SK-N-SH treated with all-trans-retinoic acid at 6 μM for 48 hours (cell line): ENCODE results near the gene ZC3H12C.

Experiments used
- ARNTL ChIP-seq: fragments of 450-650 bp; formaldehyde crosslinking; IDR thresholded peaks from 2 replicates; pipeline ENCODE4 v1.5.0; 2020; ENCODE audit warnings: low read depth, mild to moderate bottlenecking, moderate library complexity, borderline replicate concordance
- GLIS3 ChIP-seq: fragments of 250-450 bp; sonication (Bioruptor Pico); IDR thresholded peaks from 2 replicates; pipeline ENCODE4 v1.5.0; 2020; ENCODE audit warnings: mild to moderate bottlenecking, moderate library complexity
- PPARA ChIP-seq: fragments of 250-450 bp; sonication (Bioruptor Pico); IDR thresholded peaks from 2 replicates; pipeline ENCODE4 v1.5.0; 2020; ENCODE audit warnings: mild to moderate bottlenecking, borderline replicate concordance
- RARB ChIP-seq: fragments of 250-450 bp; sonication (Bioruptor Pico); IDR thresholded peaks from 2 replicates; pipeline ENCODE4 v1.8.0; 2021; ENCODE audit warnings: mild to moderate bottlenecking, moderate library complexity
- TCF4 ChIP-seq: fragments of 250-450 bp; sonication (Bioruptor Pico); IDR thresholded peaks from 2 replicates; pipeline ENCODE4 v1.8.0; 2021; ENCODE audit warnings: mild to moderate bottlenecking, moderate library complexity, borderline replicate concordance
- TOX ChIP-seq: fragments of 250-450 bp; sonication (Bioruptor Pico); IDR thresholded peaks from 2 replicates; pipeline ENCODE4 v1.8.0; 2021; ENCODE audit warnings: mild to moderate bottlenecking, moderate library complexity, borderline replicate concordance
- ZFP3 ChIP-seq: fragments of 250-450 bp; sonication (Bioruptor Pico); IDR thresholded peaks from 2 replicates; pipeline ENCODE4 v1.5.0; 2020; ENCODE audit warnings: mild to moderate bottlenecking, moderate library complexity
- ZNF70 ChIP-seq: fragments of 450-650 bp; formaldehyde crosslinking; IDR thresholded peaks from 2 replicates; pipeline ENCODE4 v1.5.0; 2020; ENCODE audit warnings: mild to moderate bottlenecking, moderate library complexity
- ZNF8 ChIP-seq: fragments of 450-650 bp; formaldehyde crosslinking; IDR thresholded peaks from 2 replicates; pipeline ENCODE4 v1.5.0; 2020; ENCODE audit warnings: mild to moderate bottlenecking, moderate library complexity
- TF ChIP-seq, protein P1 (sequence below): fragments of 250-450 bp; sonication (Bioruptor Pico); IDR thresholded peaks from 2 replicates; pipeline ENCODE4 v1.5.0; 2020; ENCODE audit warnings: mild to moderate bottlenecking, moderate library complexity
- TF ChIP-seq, protein P2 (sequence below): fragments of 250-450 bp; sonication (Bioruptor Pico); IDR thresholded peaks from 2 replicates; pipeline ENCODE4 v1.5.1; 2020; ENCODE audit warnings: low read depth, mild to moderate bottlenecking, moderate library complexity
- TF ChIP-seq, protein P3 (sequence below): fragments of 250-450 bp; sonication (Bioruptor Pico); IDR thresholded peaks from 2 replicates; pipeline ENCODE4 v1.8.0; 2020; ENCODE audit warnings: mild to moderate bottlenecking, moderate library complexity, borderline replicate concordance
- TF ChIP-seq, protein P4 (sequence below): fragments of 250-450 bp; sonication (Bioruptor Pico); IDR thresholded peaks from 2 replicates; pipeline ENCODE4 v1.5.1; 2021; ENCODE audit warnings: mild to moderate bottlenecking, moderate library complexity

DNA sequence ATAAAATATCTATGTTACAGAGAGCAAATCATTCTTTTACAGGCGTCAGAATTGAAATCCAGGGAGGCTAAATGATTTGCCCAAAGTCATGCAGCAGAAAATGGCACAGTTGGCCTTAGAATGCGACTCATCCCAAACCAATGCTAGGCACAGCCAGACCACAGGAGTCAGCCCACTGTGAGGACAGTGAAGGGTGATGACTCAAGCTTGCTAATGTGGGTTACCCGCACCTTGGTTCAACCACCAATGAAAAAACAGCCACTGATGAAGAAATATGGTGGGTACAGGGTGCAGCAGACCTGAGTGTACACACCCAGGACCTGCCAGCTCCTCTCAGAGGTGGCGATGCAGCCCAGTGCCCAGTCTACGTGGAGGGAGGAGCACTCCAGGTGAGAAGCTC, 89.7 kb downstream of the ZC3H12C start:
- TF ChIP-seq TCF4 (CRISPR knock-in tag) (no peak), ARNTL (CRISPR knock-in tag) (no peak), TOX (no peak), GLIS3 (CRISPR knock-in tag) (no peak), ZNF8 (CRISPR knock-in tag) (no peak), RARB (no peak), PPARA (no peak), ZNF70 (CRISPR knock-in tag) (no peak), ZFP3 (CRISPR knock-in tag) (no peak)
- TF ChIP-seq, protein P1, sequence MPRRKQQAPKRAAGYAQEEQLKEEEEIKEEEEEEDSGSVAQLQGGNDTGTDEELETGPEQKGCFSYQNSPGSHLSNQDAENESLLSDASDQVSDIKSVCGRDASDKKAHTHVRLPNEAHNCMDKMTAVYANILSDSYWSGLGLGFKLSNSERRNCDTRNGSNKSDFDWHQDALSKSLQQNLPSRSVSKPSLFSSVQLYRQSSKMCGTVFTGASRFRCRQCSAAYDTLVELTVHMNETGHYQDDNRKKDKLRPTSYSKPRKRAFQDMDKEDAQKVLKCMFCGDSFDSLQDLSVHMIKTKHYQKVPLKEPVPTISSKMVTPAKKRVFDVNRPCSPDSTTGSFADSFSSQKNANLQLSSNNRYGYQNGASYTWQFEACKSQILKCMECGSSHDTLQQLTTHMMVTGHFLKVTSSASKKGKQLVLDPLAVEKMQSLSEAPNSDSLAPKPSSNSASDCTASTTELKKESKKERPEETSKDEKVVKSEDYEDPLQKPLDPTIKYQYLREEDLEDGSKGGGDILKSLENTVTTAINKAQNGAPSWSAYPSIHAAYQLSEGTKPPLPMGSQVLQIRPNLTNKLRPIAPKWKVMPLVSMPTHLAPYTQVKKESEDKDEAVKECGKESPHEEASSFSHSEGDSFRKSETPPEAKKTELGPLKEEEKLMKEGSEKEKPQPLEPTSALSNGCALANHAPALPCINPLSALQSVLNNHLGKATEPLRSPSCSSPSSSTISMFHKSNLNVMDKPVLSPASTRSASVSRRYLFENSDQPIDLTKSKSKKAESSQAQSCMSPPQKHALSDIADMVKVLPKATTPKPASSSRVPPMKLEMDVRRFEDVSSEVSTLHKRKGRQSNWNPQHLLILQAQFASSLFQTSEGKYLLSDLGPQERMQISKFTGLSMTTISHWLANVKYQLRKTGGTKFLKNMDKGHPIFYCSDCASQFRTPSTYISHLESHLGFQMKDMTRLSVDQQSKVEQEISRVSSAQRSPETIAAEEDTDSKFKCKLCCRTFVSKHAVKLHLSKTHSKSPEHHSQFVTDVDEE, result no peak
- TF ChIP-seq, protein P2, sequence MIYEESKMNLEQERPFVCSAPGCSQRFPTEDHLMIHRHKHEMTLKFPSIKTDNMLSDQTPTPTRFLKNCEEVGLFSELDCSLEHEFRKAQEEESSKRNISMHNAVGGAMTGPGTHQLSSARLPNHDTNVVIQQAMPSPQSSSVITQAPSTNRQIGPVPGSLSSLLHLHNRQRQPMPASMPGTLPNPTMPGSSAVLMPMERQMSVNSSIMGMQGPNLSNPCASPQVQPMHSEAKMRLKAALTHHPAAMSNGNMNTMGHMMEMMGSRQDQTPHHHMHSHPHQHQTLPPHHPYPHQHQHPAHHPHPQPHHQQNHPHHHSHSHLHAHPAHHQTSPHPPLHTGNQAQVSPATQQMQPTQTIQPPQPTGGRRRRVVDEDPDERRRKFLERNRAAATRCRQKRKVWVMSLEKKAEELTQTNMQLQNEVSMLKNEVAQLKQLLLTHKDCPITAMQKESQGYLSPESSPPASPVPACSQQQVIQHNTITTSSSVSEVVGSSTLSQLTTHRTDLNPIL (CRISPR knock-in tag), result no peak
- TF ChIP-seq, protein P3, sequence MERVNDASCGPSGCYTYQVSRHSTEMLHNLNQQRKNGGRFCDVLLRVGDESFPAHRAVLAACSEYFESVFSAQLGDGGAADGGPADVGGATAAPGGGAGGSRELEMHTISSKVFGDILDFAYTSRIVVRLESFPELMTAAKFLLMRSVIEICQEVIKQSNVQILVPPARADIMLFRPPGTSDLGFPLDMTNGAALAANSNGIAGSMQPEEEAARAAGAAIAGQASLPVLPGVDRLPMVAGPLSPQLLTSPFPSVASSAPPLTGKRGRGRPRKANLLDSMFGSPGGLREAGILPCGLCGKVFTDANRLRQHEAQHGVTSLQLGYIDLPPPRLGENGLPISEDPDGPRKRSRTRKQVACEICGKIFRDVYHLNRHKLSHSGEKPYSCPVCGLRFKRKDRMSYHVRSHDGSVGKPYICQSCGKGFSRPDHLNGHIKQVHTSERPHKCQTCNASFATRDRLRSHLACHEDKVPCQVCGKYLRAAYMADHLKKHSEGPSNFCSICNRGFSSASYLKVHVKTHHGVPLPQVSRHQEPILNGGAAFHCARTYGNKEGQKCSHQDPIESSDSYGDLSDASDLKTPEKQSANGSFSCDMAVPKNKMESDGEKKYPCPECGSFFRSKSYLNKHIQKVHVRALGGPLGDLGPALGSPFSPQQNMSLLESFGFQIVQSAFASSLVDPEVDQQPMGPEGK (CRISPR knock-in tag), result no peak
- TF ChIP-seq, protein P4, sequence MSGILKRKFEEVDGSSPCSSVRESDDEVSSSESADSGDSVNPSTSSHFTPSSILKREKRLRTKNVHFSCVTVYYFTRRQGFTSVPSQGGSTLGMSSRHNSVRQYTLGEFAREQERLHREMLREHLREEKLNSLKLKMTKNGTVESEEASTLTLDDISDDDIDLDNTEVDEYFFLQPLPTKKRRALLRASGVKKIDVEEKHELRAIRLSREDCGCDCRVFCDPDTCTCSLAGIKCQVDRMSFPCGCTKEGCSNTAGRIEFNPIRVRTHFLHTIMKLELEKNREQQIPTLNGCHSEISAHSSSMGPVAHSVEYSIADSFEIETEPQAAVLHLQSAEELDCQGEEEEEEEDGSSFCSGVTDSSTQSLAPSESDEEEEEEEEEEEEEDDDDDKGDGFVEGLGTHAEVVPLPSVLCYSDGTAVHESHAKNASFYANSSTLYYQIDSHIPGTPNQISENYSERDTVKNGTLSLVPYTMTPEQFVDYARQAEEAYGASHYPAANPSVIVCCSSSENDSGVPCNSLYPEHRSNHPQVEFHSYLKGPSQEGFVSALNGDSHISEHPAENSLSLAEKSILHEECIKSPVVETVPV, result no peak
